Endometrium (tissue), 2 donors: Measurements from ENCODE around the gene APCDD1.

Experiments
- FAIRE-seq: peaks from 2 replicates; lab custom pipeline; 2012; peaks lifted over from hg19 to GRCh38; lab: Jason Lieb, UNC
- donor health status: control.
- donor health status: control.

The APCDD1 gene

DNA sequence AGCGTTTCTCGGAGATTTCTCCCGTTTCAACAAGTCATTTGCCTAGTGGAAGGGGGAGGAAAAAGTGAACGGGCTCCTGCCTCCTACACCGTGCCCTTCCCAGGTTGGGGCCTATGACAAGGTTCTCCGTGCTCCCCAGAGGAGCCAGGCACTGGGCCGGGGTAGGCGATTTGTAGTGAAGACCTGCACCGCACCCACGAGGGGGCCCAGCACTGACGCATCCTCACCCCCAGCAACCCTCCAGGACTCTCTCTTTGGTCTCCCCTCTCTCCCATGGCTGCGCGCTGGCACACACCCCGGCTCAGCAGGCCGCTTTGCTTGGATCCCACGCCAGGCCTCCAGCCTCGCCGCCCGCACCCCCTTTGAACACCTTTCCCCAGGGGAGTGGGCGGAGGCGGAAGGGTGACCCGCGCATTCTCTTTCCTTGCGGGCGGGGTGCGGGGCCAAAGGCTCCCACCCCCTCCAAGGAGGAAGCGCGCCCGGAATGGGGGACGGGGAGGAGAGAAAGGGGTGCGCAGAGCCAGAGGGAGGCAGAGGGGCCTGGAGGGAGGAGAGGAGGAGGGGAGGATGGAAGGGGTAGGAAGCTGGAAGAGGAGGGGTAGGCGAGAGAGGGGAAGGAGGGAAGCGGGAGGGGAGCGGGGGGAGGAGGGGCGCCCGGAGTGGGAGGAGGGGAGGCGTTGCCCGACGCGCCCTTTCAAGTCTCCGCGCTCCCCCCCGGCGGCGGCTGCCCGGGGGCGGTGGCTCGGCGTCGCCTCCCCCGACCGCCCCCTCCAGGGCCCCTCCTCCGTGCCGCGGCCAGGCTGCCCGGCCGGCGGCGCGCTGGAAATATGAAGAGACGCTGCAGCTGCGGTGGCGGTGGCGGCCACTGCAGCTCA, at the start of gene APCDD1:
Gene APCDD1 (plus strand): TSS at position 830 of the 875 bp plus-strand sequence. CDS start 347 bp downstream, outside the sequence.
- FAIRE-seq, result no peak

DNA sequence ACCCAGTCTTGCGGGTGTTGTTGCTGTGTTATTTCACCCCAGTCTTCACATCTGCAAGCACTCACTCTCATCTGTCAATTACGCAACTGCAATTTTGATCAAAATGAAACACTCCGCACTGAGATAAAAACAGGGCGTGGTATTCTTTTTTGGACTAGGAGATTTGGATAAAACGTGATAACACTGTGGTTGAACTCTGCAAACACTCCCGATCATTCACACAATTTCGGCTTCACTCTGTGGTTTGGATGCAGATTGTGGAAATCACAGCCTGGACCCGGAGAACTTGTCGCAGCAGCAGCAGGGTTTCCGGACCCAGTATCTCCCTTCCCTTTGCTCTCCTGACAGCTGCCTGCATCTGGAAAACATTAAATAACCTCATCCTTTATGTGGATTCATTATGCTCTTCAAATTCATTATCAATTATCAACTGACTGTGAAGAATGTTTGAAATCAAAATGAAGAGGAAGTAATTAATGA, 49.4 kb upstream of the APCDD1 start:
- no peak for FAIRE-seq

DNA sequence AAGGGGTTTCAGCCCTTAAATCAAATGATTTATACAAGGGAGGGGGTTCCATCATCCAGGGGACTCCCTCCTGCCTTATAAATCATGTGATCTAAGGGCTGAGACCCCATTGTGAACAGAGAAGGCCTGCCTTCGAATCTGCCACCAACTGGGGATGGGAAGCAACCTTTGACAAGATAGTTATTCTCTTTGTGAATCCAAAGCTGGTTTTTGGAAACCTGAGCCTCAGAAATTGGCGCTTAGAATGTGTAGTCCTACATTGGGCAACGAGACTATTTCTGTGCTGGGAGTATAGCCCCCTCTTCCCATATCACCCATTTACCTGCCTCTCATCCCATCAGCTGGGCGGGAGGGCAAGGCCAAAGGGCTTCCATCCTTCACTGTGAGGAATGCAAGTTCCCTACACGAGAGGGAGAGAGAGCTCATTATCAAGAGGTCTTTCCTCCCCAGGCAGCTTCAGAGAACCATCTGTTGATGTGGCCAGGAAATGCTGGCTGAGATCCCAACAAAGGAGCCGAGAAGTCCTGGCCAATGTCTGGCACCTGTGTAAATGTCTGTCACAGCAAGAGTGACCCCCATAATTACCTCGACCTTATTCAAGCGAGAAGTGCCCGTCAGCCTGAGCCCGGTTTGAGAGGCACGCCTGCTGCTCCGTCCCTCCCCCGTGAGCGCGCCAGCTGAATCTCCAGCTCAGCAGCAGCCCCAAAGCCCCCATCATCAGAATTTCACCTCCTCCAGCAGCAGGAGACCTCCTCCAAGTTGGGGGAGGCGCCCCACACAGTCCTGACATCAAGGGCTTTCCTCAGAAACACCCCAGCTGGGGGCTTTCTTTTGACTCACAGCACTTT, 48.4 kb upstream of the APCDD1 start:
- no peak for FAIRE-seq

DNA sequence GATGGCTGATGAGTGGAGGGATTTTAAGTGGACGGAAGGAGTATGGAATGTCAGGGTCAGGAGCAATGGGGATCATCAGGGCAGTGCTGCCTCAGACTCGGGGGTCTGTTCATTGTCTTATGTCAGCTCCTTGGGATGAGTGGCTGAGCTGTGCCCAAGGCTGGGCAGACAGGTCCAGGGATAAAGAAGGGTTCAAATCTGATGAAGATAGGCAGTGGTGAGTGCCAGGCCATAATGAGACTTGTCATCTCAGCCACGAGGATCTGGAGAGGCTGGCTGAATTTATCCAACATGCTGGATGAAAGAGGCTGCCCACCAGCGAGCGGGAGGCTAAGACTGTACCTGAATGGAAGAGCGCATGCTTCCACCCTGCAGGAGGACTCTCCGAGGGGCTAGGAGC, 46.3 kb upstream of the APCDD1 start:
- FAIRE-seq, result no peak

DNA sequence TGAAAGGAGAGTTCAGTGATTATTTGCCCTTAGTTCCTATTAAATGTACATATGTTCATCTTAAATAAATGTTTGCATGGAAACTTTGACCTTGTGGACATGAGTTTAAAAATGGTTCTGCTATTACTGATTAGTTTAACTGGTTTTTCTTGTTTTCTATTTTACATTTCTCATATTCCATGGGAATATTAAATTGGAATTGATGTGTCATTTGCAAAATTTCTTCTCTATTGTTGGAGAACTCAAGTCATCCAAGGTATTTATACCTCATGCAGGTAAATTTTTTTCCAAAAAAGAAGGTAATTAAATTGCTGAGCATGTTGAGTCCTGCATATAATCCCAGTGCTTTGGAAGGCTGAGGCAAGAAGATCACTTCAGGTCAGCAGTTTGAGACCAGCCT, 45.4 kb upstream of the APCDD1 start:
- no peak for FAIRE-seq

DNA sequence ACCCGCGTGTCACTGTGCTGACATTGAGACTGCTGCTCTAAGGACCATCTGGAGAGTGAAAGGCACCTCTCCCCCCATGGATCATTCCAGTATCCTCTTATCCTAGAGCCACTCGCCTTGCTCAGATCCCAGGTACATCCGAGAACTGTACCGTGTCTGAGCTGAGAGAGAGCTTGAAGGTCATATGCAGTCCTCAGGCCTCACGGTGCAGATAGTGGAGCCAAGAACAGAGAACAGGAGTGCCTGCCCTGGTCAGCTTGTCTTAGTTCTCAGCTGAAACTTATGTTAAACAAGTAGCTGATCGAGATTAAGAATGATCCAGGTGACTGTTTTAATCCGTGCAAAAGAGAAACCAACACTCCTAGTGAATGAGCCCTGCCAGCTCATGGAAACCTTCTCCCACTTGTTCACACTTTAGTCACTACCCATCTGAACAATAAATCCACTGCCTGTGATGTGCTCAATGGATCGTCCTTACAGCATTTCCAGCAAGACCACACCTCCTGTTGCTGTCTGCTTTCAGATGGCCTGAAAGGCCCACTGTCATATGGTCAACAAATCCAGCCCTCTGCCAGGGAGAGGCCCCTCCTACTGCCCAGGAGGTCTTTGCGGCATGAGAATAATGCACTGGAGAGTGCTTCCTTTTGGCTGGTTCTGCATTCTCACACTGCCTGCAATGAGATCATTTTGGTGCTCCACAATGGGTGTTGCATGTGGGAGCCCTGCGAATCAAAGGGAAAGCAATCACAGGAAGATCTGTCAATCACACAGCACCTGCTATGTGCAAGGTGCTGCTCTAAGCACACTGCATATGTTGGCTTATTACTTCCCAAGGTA, 43.7 kb upstream of the APCDD1 start:
- FAIRE-seq, result no peak

DNA sequence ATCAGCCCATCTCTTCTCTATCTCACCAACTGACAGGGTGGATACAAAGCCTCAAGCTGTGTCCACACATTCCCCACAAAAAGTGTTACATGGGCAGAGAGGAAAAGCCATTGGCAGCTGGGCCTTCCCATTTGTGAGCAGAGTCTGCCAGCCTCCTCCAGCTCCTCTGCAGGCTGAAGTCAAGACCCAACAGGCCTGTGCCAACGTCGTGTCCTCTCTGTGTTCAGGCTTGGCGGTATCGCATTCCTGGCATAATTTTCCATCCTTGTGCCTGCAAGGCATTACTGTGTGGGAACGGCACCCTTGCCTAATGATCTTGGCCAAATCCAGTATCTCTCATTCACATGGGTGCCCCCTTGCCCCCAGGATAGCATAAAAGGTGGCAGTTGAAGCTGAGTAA, 41.5 kb upstream of the APCDD1 start:
- no peak for FAIRE-seq

DNA sequence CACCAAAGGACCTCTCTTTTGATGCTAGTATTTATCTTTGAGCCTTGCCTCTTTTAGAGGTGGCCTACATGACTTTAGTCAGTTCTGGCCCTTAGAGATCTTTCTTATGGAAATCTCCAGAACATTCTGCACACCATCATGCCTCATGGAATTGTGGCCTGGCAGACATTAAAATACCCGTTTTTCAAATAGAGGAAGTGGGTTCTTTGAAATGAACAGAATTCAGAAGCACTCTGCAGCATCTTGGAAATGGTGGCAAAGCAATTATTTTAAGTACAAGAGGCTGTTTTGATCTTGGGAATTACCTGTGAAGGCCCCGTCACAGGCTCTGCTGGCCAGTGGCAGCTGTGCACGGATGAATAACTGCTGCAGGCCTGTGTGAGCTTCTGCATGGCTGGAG, 40.7 kb upstream of the APCDD1 start:
- FAIRE-seq, result no peak

DNA sequence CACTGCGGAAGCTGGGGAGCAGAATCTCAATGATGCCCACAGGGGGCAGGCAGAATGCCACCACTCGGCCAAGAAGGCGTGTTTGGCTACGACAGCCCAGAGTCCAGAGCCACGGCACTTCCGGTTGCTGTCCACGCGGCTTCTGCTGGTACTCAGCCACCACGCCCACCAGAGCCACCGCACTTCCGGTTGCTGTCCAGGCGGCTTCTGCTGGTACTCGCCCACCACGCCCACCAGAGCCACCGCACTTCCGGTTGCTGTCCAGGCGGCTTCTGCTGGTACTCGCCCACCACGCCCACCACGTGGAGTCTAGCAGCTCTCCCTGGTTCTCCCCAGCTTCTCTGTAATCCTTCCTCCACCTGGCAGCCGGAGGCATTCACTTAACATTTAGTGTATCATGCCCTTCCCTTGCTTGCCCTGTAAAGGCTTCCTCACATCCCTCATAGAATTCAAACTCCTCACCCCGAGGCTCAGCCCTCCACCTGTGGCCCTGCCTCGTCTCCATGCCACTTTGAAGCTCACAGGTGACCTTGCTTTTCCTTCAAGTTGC, 40.1 kb upstream of the APCDD1 start:
- FAIRE-seq, result no peak

DNA sequence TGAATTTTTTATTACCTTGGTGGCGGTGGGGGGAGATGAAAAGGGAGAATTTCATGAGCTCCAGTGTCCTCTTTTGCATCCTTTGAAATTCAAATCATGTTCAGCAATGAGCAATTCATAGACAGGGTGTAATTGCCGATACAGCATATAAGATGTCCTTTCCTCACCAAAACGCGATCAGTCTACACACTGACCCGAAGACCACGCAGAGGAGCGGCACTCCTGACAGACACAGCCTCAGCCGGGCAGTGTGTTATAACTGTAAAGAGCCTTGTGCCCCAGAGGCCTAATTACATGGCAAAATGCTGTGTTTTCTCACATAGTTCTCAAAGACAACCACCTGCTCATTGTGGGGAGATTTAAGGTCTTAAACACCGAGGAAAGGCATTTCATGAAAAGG, 38.4 kb upstream of the APCDD1 start:
- no peak for FAIRE-seq

DNA sequence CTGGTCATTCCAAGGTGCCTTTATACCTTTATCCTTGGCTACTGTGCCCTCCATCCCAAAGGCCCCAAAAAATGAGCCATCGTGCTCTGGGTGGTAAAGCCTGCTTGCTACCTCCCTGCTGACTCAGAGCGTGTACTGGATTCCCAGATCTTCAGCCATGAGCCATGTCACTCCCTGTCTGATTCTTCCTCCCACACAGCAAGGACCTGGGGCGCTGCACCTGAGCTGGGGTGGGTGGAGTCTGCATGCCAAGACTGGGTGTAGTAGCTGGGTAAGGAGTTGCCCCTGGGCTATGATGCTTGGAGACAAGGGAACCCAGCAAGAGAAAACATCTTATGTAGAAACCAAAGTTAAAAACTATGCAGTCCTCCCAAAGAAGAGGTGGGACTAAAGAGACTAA, 37.2 kb upstream of the APCDD1 start:
- no peak for FAIRE-seq

DNA sequence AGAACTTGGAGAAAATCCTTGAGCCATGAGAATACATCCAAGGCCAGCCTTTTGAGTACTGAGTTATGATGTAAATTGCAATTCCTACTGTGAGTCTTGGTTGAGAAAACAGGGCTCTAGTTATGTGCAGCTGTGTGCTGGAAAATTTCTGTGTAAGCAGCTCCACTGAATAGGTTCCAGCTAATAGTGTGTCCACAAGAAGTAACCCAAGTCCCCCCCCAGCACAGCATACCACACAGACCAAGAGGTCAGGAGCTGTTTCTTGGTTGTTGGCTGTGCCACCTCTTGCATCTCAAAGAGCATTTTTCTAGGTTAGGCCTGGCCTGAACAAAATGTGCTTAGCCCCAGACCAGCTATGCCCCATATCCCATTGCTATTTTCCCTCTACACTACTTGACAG, 36.8 kb upstream of the APCDD1 start:
- no peak for FAIRE-seq

DNA sequence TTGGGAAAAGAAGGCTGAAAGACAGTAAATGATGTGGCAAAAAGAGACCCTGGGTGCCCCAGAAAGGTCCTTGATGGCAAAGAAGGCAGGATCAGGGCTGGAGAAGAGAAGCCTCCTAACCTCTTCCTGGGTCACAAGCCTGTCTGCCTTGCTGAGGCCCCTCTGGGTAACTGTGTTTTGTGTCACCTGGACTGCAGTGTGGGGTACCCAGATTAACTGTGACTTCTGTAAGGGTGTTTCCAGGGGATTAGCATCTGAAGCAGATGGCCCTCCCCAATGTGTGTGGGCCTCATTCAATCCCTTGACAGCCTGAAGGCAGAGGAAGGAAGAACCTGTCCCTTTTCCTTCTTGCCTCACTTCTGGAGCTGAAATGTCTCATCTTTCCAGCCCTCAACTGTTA, 35.6 kb upstream of the APCDD1 start:
- no peak for FAIRE-seq

DNA sequence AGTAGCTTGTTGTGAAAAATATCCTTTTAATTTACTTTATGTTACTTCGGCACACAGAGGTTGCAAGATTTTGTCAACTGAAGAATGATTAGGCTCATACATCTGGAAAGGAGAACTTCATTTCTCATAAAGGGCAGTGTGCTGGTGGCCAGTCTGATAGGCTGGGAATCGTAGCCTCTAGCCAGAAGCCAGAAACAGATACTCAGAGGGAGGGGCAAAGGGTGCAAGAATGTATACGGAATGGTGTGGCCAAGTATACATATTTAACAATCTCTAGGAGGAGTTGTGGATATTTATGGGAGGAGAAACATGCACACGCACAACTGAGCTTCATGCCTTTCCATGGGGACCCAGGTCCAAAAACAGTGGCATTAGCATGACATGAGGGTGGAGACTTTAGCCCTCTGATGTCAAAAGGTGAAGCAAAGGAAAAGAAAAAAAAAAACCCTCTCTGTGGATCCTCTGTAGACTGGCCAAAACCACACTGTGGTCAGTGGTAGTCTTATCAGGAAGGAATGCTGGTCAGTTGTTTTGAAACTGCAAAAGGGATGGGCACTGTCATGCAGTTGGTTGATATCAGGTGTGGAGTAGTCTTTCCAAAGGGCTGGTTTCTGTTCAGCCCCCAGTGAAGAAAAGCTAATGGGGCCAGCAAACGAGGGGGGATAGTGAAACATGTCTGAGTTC, 34.9 kb upstream of the APCDD1 start:
- no peak for FAIRE-seq

DNA sequence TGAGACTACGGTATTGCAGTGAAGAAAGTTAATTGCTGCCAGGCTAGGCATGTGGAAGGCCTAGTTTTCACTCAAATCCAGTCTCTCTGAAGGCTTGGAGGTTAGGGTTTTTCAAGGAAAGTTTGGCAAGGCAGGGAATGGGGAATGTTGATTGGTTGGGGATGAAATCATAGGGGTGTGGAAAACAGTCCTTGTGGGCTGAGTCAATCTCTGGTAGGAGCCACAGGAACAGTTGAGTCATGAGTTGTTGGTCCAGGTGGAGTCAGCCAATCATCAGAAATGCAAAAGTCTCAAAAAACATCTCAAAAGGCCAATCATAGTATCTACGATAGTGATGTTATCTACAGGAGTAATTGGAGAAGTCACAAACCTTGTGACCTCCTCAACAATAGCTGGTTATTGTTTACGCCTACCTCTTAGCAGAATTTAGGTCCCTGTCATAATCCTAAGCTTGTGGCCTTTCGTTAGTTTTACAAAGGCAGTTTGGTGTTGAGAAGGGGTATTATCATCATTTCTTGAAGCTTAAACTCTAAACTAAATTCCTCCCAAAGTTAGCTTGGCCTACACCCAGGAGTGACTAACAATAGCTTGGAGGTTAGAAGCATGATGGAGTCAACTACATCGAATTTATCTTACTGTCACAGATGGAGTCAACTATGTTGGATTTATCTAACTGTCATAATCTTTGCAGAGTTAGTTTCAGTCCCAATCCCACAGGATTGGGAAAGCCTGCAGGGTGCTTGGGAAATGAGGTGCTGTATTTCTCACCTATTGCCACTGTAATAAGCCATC, 33.7 kb upstream of the APCDD1 start:
- FAIRE-seq, result no peak

DNA sequence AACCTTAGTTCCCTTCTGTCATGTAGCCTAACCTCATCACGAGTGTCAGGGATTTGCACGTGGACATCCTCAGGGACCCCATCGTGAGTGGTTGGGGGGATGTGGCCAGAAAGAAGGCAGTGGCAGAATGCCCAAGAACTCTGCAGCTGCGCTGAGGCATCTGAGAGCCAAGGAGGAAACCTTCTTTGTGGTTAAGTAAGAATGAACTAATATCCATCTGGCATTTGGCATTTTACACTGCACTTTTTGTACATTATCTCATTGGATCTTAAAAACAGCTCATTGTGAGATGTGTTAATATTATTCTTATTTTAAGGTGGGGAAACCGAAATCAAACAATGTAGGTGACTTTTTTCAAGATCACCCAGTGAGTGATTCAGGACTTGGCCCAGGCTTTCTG, 32.6 kb upstream of the APCDD1 start:
- no peak for FAIRE-seq

DNA sequence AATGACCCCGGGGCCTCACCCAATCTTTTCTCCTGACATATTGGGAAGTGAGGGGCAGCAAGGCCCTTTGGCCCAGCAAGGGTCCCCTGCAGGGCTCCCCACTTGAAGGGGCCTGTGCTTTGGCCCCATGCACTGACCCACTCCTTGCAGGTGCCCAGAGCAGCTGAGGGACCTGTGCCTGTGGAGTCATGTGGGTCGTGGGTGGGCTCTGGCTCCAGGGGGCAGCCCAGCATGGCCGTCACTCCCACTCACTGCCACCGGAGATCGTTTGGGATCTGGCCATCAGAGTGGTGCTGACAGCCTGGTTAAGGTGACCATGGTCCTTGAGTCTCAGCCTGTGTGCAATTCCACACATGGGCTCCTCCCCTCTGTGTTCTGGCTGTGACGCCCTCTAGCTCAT, 31.7 kb upstream of the APCDD1 start:
- FAIRE-seq, result no peak

DNA sequence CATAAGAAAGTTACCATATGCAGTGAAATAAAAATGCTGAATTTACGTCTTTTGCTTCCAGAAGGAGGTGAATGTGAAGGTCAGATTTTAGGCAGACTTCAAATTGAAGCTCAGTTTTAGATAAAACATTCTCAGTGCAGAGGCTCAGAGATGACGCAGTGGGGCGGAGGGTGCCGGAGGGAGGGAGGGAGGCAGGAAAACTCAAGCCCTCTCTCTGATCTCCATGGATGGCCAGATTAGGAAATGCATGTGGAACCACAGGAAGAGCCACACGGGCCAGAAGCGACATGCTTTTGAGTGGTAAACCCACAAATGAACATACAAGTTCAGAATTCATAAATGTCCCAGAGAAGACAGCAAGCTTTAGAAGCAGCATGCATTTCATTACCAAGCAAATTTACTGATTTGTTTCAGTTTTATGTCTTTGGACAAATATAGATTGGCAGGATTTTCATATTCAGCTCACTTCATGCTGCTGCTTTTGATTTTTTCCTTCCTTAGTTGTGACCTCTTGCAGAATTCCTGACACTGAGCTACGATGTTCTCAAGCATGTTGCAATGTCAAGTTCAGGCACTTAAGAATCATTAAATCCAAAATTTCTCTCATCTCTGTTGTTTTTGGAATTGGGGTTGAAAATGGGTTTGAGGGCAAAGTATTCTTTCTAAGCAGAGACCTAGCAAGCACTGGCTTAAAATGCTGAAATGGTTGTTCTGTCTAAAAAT, 29.7 kb upstream of the APCDD1 start:
- FAIRE-seq, result no peak

DNA sequence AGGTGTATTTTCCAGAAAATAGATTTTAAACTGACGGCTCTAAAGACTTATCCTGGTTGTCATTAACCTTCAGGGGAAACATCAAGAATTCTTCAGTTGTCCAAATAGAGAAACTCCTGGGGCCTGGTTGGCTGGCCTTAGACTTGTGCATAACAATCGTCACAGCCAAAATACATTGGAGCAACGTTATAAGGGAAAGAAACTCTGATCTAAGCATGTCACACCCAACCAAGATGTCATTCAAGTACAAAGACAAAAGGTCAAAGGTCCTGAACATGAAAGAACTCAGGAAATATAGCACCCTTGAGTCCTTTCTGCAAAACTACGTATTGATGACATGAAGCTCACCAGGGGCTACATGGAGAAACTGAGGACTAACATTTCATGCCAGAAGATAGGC, 23.8 kb upstream of the APCDD1 start:
- no peak for FAIRE-seq

DNA sequence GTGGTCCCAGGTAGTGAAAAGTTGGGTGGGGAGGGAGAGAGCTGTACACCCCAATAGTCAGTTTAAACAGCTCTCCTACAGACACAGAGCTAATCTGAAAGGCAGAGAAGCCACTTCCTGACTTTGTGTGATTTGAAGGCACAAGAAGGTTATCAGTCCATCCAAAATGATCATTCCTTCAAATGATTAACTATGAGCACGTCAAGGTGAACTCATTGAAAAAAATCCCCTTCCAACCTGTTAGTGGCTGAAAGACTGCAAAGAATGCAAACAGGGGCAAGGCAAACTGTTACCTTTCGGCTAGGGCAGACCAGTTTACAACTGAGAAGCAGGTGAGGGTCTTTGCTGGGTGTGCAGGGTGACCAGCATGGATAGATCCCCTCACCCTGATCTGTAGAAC, 22.8 kb upstream of the APCDD1 start:
- FAIRE-seq, result no peak
